Thyroid gland (tissue), 4 donors: ENCODE data around the gene AGR3. TPM values are rescaled to one million over a fixed set of nuclear protein-coding genes. Genes with fewer than 3 reads are reported as not detected.

ENCODE experiments used
- DNase-seq, 2 donors: peaks; one replicate each; pipeline ENCODE4 v3.0.0-alpha.2; 2019
- H3K27ac ChIP-seq, 3 donors: fragments of 200-600 bp; sonication (generic); 1 replicate in 2 of 3; 2 replicates in 1 of 3; pipeline ENCODE4 v1.5.1; 2016 to 2019; ENCODE audit warnings: mild to moderate bottlenecking in 1 of 3, moderate library complexity in 1 of 3
- H3K27me3 ChIP-seq: fragments of 200-600 bp; sonication (generic); one replicate; pipeline ENCODE4 v1.5.1; 2019
- H3K36me3 ChIP-seq, 2 donors: fragments of 200-600 bp; sonication (generic); one replicate each; pipeline ENCODE4 v1.5.1; 2016 to 2019
- H3K4me1 ChIP-seq, 2 donors: fragments of 200-600 bp; sonication (generic); one replicate each; pipeline ENCODE4 v1.5.1; 2017 to 2019
- H3K4me3 ChIP-seq, 3 donors: fragments of 200-600 bp; sonication (generic); replicated peaks in 1 of 3; 1 replicate in 2 of 3; 2 replicates in 1 of 3; pipeline ENCODE4 v1.5.1; 2016; ENCODE audit warnings: mild to moderate bottlenecking in 1 of 3
- H3K9me3 ChIP-seq: fragments of 200-600 bp; sonication (generic); one replicate; pipeline ENCODE4 v1.5.1; 2017
- POLR2A ChIP-seq, 2 donors: fragments of 450-650 bp; IDR thresholded peaks; one replicate each; pipeline ENCODE4 v1.6.1; 2017; ENCODE audit warnings: antibody characterized with exemption in 2 of 2, mild to moderate bottlenecking in 2 of 2, moderate library complexity in 1 of 2
- whole genome bisulfite sequencing, 2 donors: methylation state at CpG; one replicate each; pipeline ENCODE4 v1.1.5; 2017; 5-methylcytosine and 5-hydroxymethylcytosine counted together
- intact Hi-C: fragments of 100-400 bp; cut with DNase I; formaldehyde crosslinking; loops from one replicate; pipeline ENCODE4 v1.15.1; 2023
- total RNA-seq, 4 donors: library from RNA; depleted of rRNA; stranded (reverse); fragments of >200 nt; gene quantifications; one replicate each; pipeline ENCODE4 v1.2.3, GENCODE V29; 2016
- TF ChIP-seq, protein P1 (sequence below), 6 experiments: fragments of 200-600 bp in 3 of 6; fragments of 450-650 bp in 3 of 6; sonication (generic) in 3 of 6; IDR thresholded peaks; one replicate each; pipeline ENCODE4 v1.5.1; 2016 to 2019; ENCODE audit warnings: antibody characterized with exemption in 6 of 6, mild to moderate bottlenecking in 2 of 6, inconsistent platforms in 1 of 6, moderate library complexity in 1 of 6

The AGR3 gene
- total RNA-seq, 4 donors from 2014 or later, result 1.9 to 7.5 TPM; not detected in 2

DNA sequence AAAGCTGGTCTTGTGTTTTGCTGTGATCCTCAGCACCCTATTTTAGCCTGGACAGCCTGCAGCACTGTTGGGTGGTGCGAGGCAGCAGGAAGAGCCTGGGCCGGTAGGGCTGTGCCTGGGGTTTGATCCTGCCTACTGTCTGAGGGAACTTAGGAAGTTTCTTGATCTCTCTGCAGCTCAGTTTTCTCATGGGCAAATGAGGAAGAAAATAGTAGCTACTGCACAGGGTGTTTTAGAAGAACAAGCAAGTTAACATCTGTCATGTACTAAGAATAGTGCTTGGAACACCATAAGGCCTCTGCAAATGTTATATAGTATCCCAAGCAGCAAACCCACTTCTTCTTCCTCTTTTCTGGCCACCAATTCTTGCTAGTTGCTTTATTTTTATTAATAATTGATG lies 65.0 kb downstream of the AGR3 start:
- 50 to 64% methylated on average over 2 of the region's 2 CpGs for WGBS, 2 donors
- Histone ChIP-seq H3K4me1 (no peaks in the 10 kb centered on the region), H3K4me3 (no peak overlapping the region), H3K27me3 (no peaks in the 10 kb centered on the region), H3K9me3 (no peaks in the 10 kb centered on the region), H3K27ac (no peak overlapping the region), H3K36me3 (no peaks in the 10 kb centered on the region)
- DNase-seq, result no peak
- TF ChIP-seq, protein P1, sequence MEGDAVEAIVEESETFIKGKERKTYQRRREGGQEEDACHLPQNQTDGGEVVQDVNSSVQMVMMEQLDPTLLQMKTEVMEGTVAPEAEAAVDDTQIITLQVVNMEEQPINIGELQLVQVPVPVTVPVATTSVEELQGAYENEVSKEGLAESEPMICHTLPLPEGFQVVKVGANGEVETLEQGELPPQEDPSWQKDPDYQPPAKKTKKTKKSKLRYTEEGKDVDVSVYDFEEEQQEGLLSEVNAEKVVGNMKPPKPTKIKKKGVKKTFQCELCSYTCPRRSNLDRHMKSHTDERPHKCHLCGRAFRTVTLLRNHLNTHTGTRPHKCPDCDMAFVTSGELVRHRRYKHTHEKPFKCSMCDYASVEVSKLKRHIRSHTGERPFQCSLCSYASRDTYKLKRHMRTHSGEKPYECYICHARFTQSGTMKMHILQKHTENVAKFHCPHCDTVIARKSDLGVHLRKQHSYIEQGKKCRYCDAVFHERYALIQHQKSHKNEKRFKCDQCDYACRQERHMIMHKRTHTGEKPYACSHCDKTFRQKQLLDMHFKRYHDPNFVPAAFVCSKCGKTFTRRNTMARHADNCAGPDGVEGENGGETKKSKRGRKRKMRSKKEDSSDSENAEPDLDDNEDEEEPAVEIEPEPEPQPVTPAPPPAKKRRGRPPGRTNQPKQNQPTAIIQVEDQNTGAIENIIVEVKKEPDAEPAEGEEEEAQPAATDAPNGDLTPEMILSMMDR (IDR thresholded peaks at IDR 0.05), result no peak
- intact Hi-C loops, result no loop called here

DNA sequence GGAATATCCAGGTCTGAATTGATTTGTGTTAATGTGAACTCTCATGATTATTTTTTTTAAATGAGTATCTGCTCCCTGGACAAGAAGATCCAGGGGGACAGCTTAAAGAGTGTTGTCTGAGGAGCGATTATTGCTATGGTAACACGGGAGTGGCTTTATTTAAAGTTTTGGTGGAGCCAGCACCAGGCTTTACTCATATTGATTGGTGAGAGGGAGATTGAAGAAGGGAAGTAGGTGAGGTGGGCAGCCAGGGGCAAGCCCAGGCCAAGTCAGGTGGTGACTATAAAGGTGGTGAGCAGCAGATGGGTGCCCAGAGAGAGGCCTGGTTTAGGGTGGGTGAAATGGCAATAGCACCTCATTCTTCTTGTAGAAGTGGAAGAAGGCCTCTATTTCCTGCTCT lies 66.8 kb downstream of the AGR3 start:
- TF ChIP-seq POLR2A (IDR thresholded peaks at IDR 0.05), result no peak
- TF ChIP-seq, protein P1 (IDR thresholded peaks at IDR 0.05), result no peak
- WGBS, 2 donors, result 90 to 91% methylated on average over 2 of the region's 2 CpGs

DNA sequence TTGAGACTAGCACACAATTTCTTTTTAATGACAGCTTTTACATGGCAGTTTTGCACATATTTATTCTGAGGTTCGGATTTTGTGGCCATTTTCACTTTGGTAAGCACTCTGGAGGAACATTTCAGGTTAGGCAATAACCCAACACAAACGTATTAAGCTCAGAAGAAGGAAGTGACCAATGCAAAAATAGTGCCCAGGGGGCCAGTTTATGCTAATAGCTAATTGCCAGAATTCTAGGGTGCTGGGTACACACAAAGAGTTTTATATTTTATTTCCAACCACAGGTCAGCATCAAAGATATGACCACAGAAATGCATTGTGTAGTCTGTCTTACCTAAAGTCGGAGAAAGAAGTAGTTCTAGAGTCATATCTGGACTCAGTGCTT lies 68.6 kb downstream of the AGR3 start:
- TF ChIP-seq, protein P1 (IDR thresholded peaks at IDR 0.05), result no peak
- TF ChIP-seq POLR2A (IDR thresholded peaks at IDR 0.05), result no peak

More for the DNA sequence above, 66.8 kb downstream of the AGR3 start:
- intact Hi-C loops, result no loop called here
- Histone ChIP-seq H3K9me3 (no peaks in the 10 kb centered on the region), H3K27ac (no peak overlapping the region), H3K4me1 (no peaks in the 10 kb centered on the region), H3K27me3 (no peaks in the 10 kb centered on the region), H3K36me3 (no peaks in the 10 kb centered on the region), H3K4me3 (no peak overlapping the region)
- DNase-seq, result no peak

DNA sequence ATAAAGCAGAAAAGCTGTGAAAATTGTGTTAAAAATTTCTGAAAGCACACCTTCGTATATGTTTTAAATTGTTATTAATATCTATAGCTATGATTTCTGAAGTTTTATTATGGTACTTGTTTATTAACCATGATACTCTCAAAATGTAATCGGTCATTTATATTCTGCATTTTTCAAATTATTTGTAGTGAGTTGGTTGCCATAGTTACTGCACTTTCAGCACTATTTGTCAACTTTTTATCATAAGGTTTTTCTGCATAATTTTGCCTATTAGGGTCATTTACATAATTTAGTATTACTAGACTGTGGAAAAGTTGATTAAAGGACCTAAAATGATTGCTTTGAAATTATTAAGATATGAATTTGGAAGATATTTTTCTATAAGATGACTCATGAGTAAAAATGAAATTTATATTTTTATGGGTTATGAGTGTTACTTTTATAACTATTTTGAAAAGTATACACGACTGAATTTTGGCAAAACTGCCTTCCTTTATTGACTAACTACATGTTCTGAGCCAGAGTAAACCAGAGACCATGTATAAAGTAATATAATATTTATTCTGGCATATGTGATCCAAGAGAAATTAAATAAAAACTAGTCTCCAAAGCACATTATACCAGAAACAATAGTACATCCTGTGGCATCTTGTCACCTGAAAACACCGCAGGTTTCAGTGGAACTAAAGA lies 69.1 kb downstream of the AGR3 start:
- Histone ChIP-seq H3K36me3 (no peaks in the 10 kb centered on the region), H3K27ac (no peak overlapping the region), H3K9me3 (no peaks in the 10 kb centered on the region), H3K27me3 (no peaks in the 10 kb centered on the region), H3K4me3 (no peak overlapping the region), H3K4me1 (no peaks in the 10 kb centered on the region)
- TF ChIP-seq, protein P1 (IDR thresholded peaks at IDR 0.05), result no peak
- no peak for TF ChIP-seq POLR2A (IDR thresholded peaks at IDR 0.05)
- WGBS, 2 donors, result 79 to 83% methylated on average over 4 of the region's 4 CpGs
- intact Hi-C loops, result no loop called here
- DNase-seq, result no peak

More for the DNA sequence above, 68.6 kb downstream of the AGR3 start:
- no peaks in the 10 kb centered on the region for H3K4me1 ChIP-seq
- no peaks in the 10 kb centered on the region for H3K27me3 ChIP-seq
- intact Hi-C loops, result no loop called here
- no peak overlapping the region for H3K27ac ChIP-seq
- no peak overlapping the region for H3K4me3 ChIP-seq
- no peak for DNase-seq
- 66 to 71% methylated on average over 3 of the region's 3 CpGs for WGBS, 2 donors
- H3K36me3 ChIP-seq, result no peaks in the 10 kb centered on the region
- H3K9me3 ChIP-seq, result no peaks in the 10 kb centered on the region

DNA sequence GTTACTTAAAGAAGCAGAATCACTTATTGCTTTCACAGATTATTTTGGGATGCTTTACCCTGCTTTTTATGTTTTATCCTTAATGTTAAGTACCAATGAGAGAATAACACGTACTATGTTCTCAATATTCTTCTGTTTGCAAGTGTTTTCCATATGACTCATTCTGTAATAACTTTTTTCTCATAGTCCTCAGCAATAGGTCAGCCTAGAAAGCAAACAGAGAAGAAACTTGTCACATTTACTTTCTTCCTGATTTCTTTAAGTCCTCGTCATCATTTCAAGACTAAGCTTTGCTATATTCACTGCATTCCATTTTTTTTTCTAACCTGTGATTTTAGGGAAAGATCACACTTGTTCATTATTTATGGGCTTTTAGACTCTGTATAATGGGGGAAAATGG lies 70.2 kb downstream of the AGR3 start:
- 85 to 90% methylated on average over 2 of the region's 2 CpGs for WGBS, 2 donors
- no peaks in the 10 kb centered on the region for H3K9me3 ChIP-seq
- H3K4me3 ChIP-seq, result no peak overlapping the region
- H3K27me3 ChIP-seq, result no peaks in the 10 kb centered on the region
- no peak for DNase-seq
- H3K27ac ChIP-seq, result no peak overlapping the region
- H3K36me3 ChIP-seq, result no peaks in the 10 kb centered on the region
- no peak for TF ChIP-seq POLR2A (IDR thresholded peaks at IDR 0.05)
- TF ChIP-seq, protein P1 (IDR thresholded peaks at IDR 0.05), result no peak
- intact Hi-C loops, result no loop called here
- H3K4me1 ChIP-seq, result no peaks in the 10 kb centered on the region
